PC-9 (cell line): ENCODE data around the gene ELAVL1.

Experiments used
- CTCF ChIP-seq: fragments of 200-600 bp; sonication (generic); conservative IDR thresholded peaks from 2 replicates; pipeline ENCODE4 v1.6.1; 2017; ENCODE audit warnings: mixed run types, antibody characterized with exemption, mild to moderate bottlenecking, moderate library complexity
- EZH2 ChIP-seq: fragments of 200-600 bp; sonication (generic); IDR thresholded peaks from 2 replicates; pipeline ENCODE4 v1.8.0; 2017; ENCODE audit warnings: antibody characterized with exemption, low read depth

- TF ChIP-seq CTCF (no peak), EZH2 (no peak)
These were observed 31.1 kb upstream of the ELAVL1 start for GRCh38 chr19:8036434-8037099.
